ENCODE results near the gene NADSYN1. TPM values are rescaled to one million over a fixed set of nuclear protein-coding genes. Genes with fewer than 3 reads are reported as not detected.

The NADSYN1 gene
- total and polyA plus RNA-seq, 4 donors = 62.8 to 79.3 (median 65.0) TPM

GRCh38 chr11:71450939-71451338 is 2.1 kb upstream of the NADSYN1 start:
- WGBS, 2 donors = 88 to 90% methylated on average over 3 of the region's 3 CpGs
- peak in 1 of 3 donors; percentile 9 for DNase-seq
- no peak for ATAC-seq (ENCODE audit: insufficient read depth, low FRiP score)
- no peaks in the 10 kb centered on the region for H3K27me3 ChIP-seq (ENCODE audit: control insufficient read depth in 3 of 3, insufficient read depth in 3 of 3, low read length in 2 of 3)
- H3K36me3 ChIP-seq (ENCODE audit: control insufficient read depth in 4 of 4, insufficient read depth in 4 of 4, low read length in 4 of 4) = peaks cover 0 to 7% (median 6%) of the 10 kb centered on the region in 4 donors
- H3K9ac ChIP-seq (ENCODE audit: insufficient read depth in 1 of 2, low read length in 2 of 2) = peak overlapping the region in 1 of 2 donors; percentile 19
- no peaks in the 10 kb centered on the region for H3K9me3 ChIP-seq (ENCODE audit: control insufficient read depth in 4 of 4, insufficient read depth in 3 of 4, low read length in 3 of 4)
- H3K27ac ChIP-seq (ENCODE audit: low read depth in 1 of 2, low read length in 1 of 2) = no peak overlapping the region
- TF ChIP-seq, protein P1, sequence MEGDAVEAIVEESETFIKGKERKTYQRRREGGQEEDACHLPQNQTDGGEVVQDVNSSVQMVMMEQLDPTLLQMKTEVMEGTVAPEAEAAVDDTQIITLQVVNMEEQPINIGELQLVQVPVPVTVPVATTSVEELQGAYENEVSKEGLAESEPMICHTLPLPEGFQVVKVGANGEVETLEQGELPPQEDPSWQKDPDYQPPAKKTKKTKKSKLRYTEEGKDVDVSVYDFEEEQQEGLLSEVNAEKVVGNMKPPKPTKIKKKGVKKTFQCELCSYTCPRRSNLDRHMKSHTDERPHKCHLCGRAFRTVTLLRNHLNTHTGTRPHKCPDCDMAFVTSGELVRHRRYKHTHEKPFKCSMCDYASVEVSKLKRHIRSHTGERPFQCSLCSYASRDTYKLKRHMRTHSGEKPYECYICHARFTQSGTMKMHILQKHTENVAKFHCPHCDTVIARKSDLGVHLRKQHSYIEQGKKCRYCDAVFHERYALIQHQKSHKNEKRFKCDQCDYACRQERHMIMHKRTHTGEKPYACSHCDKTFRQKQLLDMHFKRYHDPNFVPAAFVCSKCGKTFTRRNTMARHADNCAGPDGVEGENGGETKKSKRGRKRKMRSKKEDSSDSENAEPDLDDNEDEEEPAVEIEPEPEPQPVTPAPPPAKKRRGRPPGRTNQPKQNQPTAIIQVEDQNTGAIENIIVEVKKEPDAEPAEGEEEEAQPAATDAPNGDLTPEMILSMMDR (IDR thresholded peaks at IDR 0.05; ENCODE audit: control extremely low read depth, extremely low read depth) = no peak
- H3K4me1 ChIP-seq (ENCODE audit: control insufficient read depth in 5 of 5, insufficient read depth in 5 of 5, low read length in 5 of 5) = peaks cover 7 to 33% (median 12%) of the 10 kb centered on the region in 5 donors
- no peak overlapping the region for H3K4me3 ChIP-seq

DNA sequence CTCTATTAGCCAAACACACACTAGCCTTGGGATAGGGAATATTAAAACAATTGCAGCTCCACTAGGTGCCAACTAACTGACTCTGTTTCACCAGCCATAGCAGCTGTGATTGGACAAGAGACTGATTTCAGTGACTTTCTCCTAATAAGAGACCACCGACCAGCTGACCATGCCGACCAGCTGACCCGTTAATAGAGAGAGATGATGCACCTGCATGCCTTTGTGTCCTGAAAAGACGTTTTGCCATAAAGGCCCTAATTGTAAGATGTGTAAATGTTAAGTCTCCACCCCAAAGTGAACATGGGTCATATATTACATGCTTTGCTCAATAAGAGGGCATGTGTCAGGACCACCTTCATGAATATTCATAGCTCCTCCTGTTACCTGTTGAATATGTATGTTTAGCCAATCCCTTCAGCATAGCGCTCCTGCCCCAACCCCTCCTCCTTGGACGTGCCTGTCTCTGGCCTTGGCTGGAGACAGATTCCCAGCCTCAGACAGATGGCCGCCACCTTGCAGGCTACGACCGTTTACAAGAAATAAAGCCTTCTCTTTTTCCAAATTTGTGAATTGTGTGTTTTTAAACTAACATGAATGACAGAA is 1.3 kb upstream of the NADSYN1 start:
- H3K4me3 ChIP-seq = no peak overlapping the region
- H3K27ac ChIP-seq (ENCODE audit: low read depth in 1 of 2, low read length in 1 of 2) = peak overlapping the region in 1 of 2 donors; percentile 71
- DNase-seq (peak in 2 of 3 donors; percentile 12 to 14), ATAC-seq (ENCODE audit: insufficient read depth, low FRiP score) (no peak)
- H3K36me3 ChIP-seq (ENCODE audit: control insufficient read depth in 4 of 4, insufficient read depth in 4 of 4, low read length in 4 of 4) = peaks cover 0 to 12% (median 9%) of the 10 kb centered on the region in 4 donors
- no peaks in the 10 kb centered on the region for H3K9me3 ChIP-seq (ENCODE audit: control insufficient read depth in 4 of 4, insufficient read depth in 3 of 4, low read length in 3 of 4)
- TF ChIP-seq, protein P1 (IDR thresholded peaks at IDR 0.05; ENCODE audit: control extremely low read depth, extremely low read depth) = no peak
- peaks cover 7 to 33% (median 12%) of the 10 kb centered on the region in 5 donors for H3K4me1 ChIP-seq (ENCODE audit: control insufficient read depth in 5 of 5, insufficient read depth in 5 of 5, low read length in 5 of 5)
- no peak overlapping the region for H3K9ac ChIP-seq (ENCODE audit: insufficient read depth in 1 of 2, low read length in 2 of 2)
- no peaks in the 10 kb centered on the region for H3K27me3 ChIP-seq (ENCODE audit: control insufficient read depth in 3 of 3, insufficient read depth in 3 of 3, low read length in 2 of 3)
- 43 to 56% methylated on average over 9 of the region's 9 CpGs for WGBS, 2 donors

GRCh38 chr11:71452199-71453036 is 585 bp upstream of the NADSYN1 start:
- Histone ChIP-seq H3K27ac (ENCODE audit: low read depth in 1 of 2, low read length in 1 of 2) (peak overlapping the region; percentile 71 to 94), H3K27me3 (ENCODE audit: control insufficient read depth in 3 of 3, insufficient read depth in 3 of 3, low read length in 2 of 3) (no peaks in the 10 kb centered on the region), H3K4me1 (ENCODE audit: control insufficient read depth in 5 of 5, insufficient read depth in 5 of 5, low read length in 5 of 5) (peaks cover 7 to 31% (median 12%) of the 10 kb centered on the region in 5 donors), H3K9ac (ENCODE audit: insufficient read depth in 1 of 2, low read length in 2 of 2) (peak overlapping the region in 1 of 2 donors; percentile 83), H3K36me3 (ENCODE audit: control insufficient read depth in 4 of 4, insufficient read depth in 4 of 4, low read length in 4 of 4) (peaks cover 0 to 15% (median 12%) of the 10 kb centered on the region in 4 donors), H3K9me3 (ENCODE audit: control insufficient read depth in 4 of 4, insufficient read depth in 3 of 4, low read length in 3 of 4) (no peaks in the 10 kb centered on the region), H3K4me3 (peak overlapping the region; percentile 59)
- TF ChIP-seq, protein P1 (IDR thresholded peaks at IDR 0.05; ENCODE audit: control extremely low read depth, extremely low read depth) = no peak
- DNase-seq (peak; percentile 51 to 64 (median 64)), ATAC-seq (ENCODE audit: insufficient read depth, low FRiP score) (no peak)
- WGBS, 2 donors = 1% methylated on average over 40 of the region's 40 CpGs

Data from lung (tissue), 12 donors.